Esophagus (tissue), 2 donors: Measurements from ENCODE around the gene PML. TPM values are rescaled to one million over a fixed set of nuclear protein-coding genes. Genes with fewer than 3 reads are reported as not detected.
A peak's percentile ranks its signal among the peaks of the same experiment; 100 is the strongest.

ENCODE experiments used
- H3K27ac ChIP-seq, 2 donors: one replicate each; pipeline ENCODE4 v1.5.1; 2013; ENCODE audit warnings: low read depth in 2 of 2, mild to moderate bottlenecking in 2 of 2, inconsistent platforms in 1 of 2, low read length in 1 of 2, moderate library complexity in 1 of 2
- H3K27me3 ChIP-seq, 2 donors: one replicate each; pipeline ENCODE4 v1.6.1; 2013; ENCODE audit warnings: low read length in 2 of 2, control low read depth in 1 of 2, mild to moderate bottlenecking in 1 of 2; ENCODE audit not compliant: insufficient read depth in 2 of 2, control insufficient read depth in 1 of 2
- H3K36me3 ChIP-seq, 2 donors: one replicate each; pipeline ENCODE4 v1.6.1; 2013; ENCODE audit warnings: low read length in 1 of 2; ENCODE audit not compliant: control insufficient read depth in 2 of 2, insufficient read depth in 2 of 2
- H3K4me1 ChIP-seq, 2 donors: one replicate each; pipeline ENCODE4 v1.6.1; 2013; ENCODE audit warnings: low read length in 1 of 2; ENCODE audit not compliant: control insufficient read depth in 2 of 2, insufficient read depth in 2 of 2
- H3K4me3 ChIP-seq, 2 donors: one replicate each; pipeline ENCODE4 v1.5.1; 2013; ENCODE audit warnings: low read length in 2 of 2, mild to moderate bottlenecking in 2 of 2, low read depth in 1 of 2, moderate library complexity in 1 of 2
- H3K9me3 ChIP-seq, 2 donors: one replicate each; pipeline ENCODE4 v1.6.1; 2013; ENCODE audit warnings: mild to moderate bottlenecking in 2 of 2, low read depth in 1 of 2, low read length in 1 of 2, moderate library complexity in 1 of 2; ENCODE audit not compliant: control insufficient read depth in 2 of 2, insufficient read depth in 1 of 2
- WGBS, 2 donors: extraction: QIAGEN DNeasy Blood & Tissue Kit; methylation state at CpG; one replicate each; pipeline ENCODE4 v1.1.7; 2013; 5-methylcytosine and 5-hydroxymethylcytosine counted together
- polyA plus RNA-seq, 2 donors: library from polyadenylated mRNA; stranded (reverse); fragments of 200-250 nt; gene quantifications; one replicate each; pipeline ENCODE4 v1.2.3, GENCODE V29; 2013
- donor health status: healthy with polysubstance abuse.
- donor health status: Bipolar disorder and iron deficiency.

The PML gene
- polyA plus RNA-seq, 2 donors = 16.9 to 18.8 TPM

DNA sequence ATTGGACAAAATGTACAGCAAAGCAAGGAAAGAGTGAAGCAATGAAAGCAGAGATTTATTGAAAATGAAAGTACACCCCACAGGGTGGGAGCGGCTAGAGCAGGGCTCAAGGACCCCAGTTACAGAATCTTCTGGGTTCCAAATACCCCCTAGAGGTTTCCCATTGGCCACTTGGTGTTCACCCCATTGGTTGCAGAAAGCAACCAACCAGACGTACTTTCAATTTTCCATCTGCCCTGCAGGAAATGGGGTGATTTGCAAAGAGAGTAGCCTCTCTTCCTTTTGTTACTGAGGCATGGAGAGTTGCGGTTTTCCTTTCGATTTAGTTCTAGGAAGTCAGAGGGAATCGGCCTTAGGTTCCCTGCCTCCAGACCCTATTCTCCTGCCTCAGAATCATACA is 2.4 kb downstream of the PML start:
- Histone ChIP-seq H3K9me3 (no peaks in the 10 kb centered on the region), H3K27me3 (no peaks in the 10 kb centered on the region), H3K36me3 (peaks cover 5 to 6% of the 10 kb centered on the region in 2 donors), H3K4me1 (peaks cover 5 to 12% of the 10 kb centered on the region in 2 donors), H3K4me3 (peak overlapping the region in 1 of 2 donors; percentile 40), H3K27ac (peak overlapping the region in 1 of 2 donors; percentile 67)
- 14 to 23% methylated on average over 5 of the region's 5 CpGs for WGBS, 2 donors

- Histone ChIP-seq H3K36me3 (peaks cover 5 to 6% of the 10 kb centered on the region in 2 donors), H3K9me3 (no peaks in the 10 kb centered on the region), H3K4me1 (peaks cover 5 to 14% of the 10 kb centered on the region in 2 donors), H3K4me3 (no peak overlapping the region), H3K27ac (peak overlapping the region; percentile 1 to 43), H3K27me3 (no peaks in the 10 kb centered on the region)
- 60 to 74% methylated on average over 27 of the region's 27 CpGs for WGBS, 2 donors
These were observed 3.5 kb downstream of the PML start for GRCh38 chr15:73997986-73998385.

DNA sequence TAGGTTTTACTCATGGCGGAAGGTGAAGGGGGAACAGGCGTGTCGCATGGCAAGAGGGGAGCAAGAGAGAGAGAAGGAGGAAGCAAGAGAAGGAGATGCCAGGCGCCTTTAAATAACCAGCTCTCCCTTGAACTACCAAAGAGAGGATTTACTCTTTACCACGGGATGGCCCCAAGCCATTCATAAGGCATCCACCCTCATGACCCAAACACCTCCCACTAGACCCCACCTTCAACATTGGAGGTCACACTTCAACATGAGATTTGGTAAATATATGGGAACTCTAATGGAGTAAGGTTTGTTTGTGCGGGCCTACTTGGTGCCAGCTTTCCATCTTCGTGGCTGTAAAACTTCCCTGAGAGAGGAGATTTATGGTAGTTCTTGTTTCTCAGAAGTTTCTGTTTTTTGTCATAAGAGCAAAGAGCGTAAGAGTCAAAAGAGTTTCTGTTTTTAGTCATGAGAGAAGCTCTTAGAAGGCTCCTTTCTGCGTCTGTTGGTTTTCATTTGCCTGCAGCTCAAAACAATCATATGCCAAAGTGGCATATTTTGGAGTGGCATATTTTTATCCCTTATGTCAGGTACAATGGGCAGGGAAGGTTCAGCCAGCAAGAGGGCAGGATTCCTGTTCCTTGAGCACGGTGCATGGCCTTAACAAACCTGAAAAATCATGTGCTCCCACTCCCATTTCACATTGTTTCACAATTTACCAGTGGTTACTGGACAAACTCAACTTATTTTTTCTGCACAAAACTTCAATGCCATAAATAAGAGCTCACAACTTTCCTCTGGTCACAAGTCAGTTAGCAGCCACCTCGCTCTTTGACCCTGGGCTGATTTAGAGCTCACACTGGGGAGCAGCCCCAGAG is 12.5 kb downstream of the PML start:
- H3K27ac ChIP-seq = no peak overlapping the region
- peaks cover 0 to 6% of the 10 kb centered on the region in 2 donors for H3K36me3 ChIP-seq
- WGBS, 2 donors = 80 to 82% methylated on average over 11 of the region's 11 CpGs
- peaks cover 3 to 15% of the 10 kb centered on the region in 2 donors for H3K4me1 ChIP-seq
- no peaks in the 10 kb centered on the region for H3K9me3 ChIP-seq
- H3K27me3 ChIP-seq = no peaks in the 10 kb centered on the region
- no peak overlapping the region for H3K4me3 ChIP-seq

DNA sequence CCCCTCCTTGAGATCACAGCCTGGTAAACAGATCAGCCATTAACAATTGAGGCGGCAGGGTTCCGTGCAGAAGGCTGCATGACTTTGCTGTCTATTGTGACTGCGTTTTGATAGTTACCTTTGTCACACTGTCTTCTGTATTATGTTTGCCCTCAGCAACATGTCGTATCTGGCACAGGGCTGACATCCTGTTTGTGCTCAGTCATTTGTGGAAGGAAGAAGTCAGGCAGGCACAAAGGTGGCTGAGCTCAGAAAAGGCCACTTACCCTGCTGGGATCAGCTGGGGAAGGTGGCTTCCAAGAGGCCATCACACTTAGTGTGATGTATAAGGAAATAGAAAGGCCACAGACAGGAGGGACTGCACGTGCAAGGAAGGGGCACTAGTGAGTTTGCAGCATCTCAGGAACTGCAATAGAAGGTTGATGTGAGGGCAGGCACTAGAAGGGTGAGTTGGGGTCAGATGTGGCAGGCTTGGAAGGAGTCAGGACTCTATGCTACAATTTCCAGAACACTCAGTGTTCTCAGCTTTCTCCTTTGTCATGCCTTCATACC is 13.4 kb downstream of the PML start:
- Histone ChIP-seq H3K27me3 (no peaks in the 10 kb centered on the region), H3K27ac (peak overlapping the region in 1 of 2 donors; percentile 29), H3K9me3 (no peaks in the 10 kb centered on the region), H3K36me3 (peaks cover 0 to 6% of the 10 kb centered on the region in 2 donors), H3K4me3 (no peak overlapping the region), H3K4me1 (peaks cover 3 to 14% of the 10 kb centered on the region in 2 donors)
- WGBS, 2 donors = 57 to 61% methylated on average over 5 of the region's 5 CpGs

DNA sequence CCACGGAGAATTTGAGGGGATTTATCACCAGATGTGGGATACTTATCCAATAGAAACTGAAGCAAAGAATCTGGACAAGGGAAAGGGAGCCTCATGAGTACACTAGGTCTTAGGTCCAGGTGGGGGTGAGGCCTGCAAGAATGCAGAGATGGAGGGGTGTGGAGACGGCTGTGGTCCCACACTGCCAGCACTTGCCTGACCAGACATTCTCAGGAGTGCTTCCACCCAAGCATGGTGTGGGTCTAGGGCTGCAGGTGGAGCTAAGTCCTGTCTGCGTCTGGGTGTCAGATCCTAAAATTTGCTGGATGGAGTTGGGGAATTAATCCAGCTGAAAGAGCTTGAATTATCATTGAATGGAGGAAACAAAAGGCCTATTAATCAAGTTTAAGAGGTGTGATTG is 14.4 kb downstream of the PML start:
- Histone ChIP-seq H3K9me3 (no peaks in the 10 kb centered on the region), H3K27me3 (no peaks in the 10 kb centered on the region), H3K4me1 (peaks cover 3 to 13% of the 10 kb centered on the region in 2 donors), H3K36me3 (peaks cover 0 to 6% of the 10 kb centered on the region in 2 donors), H3K4me3 (no peak overlapping the region), H3K27ac (no peak overlapping the region)
- WGBS, 2 donors = 74 to 75% methylated on average over 3 of the region's 3 CpGs

- Histone ChIP-seq H3K36me3 (peaks cover 0 to 6% of the 10 kb centered on the region in 2 donors), H3K4me1 (peaks cover 3 to 13% of the 10 kb centered on the region in 2 donors), H3K27me3 (no peaks in the 10 kb centered on the region), H3K4me3 (no peak overlapping the region), H3K27ac (peak overlapping the region; percentile 5 to 21), H3K9me3 (no peaks in the 10 kb centered on the region)
- WGBS, 2 donors = 64 to 80% methylated on average over 2 of the region's 2 CpGs
These were observed 16.5 kb downstream of the PML start for GRCh38 chr15:74010929-74011540.

- no peak overlapping the region for H3K4me3 ChIP-seq
- H3K4me1 ChIP-seq = peaks cover 3 to 13% of the 10 kb centered on the region in 2 donors
- peak overlapping the region; percentile 5 to 68 for H3K27ac ChIP-seq
- peaks cover 0 to 5% of the 10 kb centered on the region in 2 donors for H3K36me3 ChIP-seq
- no peaks in the 10 kb centered on the region for H3K9me3 ChIP-seq
- H3K27me3 ChIP-seq = no peaks in the 10 kb centered on the region
- 17 to 23% methylated on average over 2 of the region's 2 CpGs for WGBS, 2 donors
These were observed 17.1 kb downstream of the PML start for GRCh38 chr15:74011610-74012009.

DNA sequence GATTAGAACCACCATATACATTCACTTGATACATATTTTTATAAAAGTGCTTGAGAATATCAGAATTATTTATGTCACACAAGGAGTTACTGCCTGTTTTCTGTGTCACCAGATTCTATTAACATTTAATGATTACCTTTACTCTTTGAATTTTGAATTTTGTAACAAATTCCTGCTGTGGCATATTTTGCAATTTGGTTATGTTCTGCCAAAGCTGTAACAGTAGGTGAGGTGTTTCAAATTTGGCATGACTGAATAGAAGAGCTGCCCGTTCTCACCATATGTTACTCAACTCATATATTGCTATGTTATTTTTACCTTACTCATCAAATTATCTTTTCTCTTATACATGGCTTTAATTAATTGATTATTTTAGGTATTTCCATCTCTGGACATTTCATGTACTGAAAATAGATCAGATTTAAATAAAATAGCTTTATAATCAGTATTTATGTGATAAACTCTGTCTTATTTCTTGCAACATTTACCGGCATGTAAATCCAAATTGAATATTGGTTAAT is 18.9 kb downstream of the PML start:
- Histone ChIP-seq H3K36me3 (peaks cover 0 to 3% of the 10 kb centered on the region in 2 donors), H3K4me3 (no peak overlapping the region), H3K27me3 (no peaks in the 10 kb centered on the region), H3K9me3 (no peaks in the 10 kb centered on the region), H3K4me1 (peaks cover 0 to 10% of the 10 kb centered on the region in 2 donors), H3K27ac (no peak overlapping the region)
- 82 to 86% methylated on average over 2 of the region's 2 CpGs for WGBS, 2 donors

- H3K27me3 ChIP-seq = no peaks in the 10 kb centered on the region
- H3K4me1 ChIP-seq = peaks cover under 1 to 6% of the 10 kb centered on the region in 2 donors
- WGBS, 2 donors = 54 to 58% methylated on average over 2 of the region's 2 CpGs
- peaks cover 3 to 23% of the 10 kb centered on the region in 2 donors for H3K36me3 ChIP-seq
- no peak overlapping the region for H3K4me3 ChIP-seq
- H3K9me3 ChIP-seq = no peaks in the 10 kb centered on the region
- H3K27ac ChIP-seq = no peak overlapping the region
These were observed 25.2 kb downstream of the PML start for GRCh38 chr15:74019734-74020133.
